GM19455 (cell line): Measurements from ENCODE around the gene HCK.
"Not testable (repeated sequence)": the region's sequence is repeated elsewhere in the genome, so short reads cannot be mapped to it uniquely, and the experiment has no call there.

ENCODE experiments used
- ATAC-seq: cut with Tn5 transposase; IDR thresholded peaks from one replicate; pipeline ENCODE4 v1.9.1; 2021; ENCODE audit not compliant: unreplicated experiment

The HCK gene

DNA sequence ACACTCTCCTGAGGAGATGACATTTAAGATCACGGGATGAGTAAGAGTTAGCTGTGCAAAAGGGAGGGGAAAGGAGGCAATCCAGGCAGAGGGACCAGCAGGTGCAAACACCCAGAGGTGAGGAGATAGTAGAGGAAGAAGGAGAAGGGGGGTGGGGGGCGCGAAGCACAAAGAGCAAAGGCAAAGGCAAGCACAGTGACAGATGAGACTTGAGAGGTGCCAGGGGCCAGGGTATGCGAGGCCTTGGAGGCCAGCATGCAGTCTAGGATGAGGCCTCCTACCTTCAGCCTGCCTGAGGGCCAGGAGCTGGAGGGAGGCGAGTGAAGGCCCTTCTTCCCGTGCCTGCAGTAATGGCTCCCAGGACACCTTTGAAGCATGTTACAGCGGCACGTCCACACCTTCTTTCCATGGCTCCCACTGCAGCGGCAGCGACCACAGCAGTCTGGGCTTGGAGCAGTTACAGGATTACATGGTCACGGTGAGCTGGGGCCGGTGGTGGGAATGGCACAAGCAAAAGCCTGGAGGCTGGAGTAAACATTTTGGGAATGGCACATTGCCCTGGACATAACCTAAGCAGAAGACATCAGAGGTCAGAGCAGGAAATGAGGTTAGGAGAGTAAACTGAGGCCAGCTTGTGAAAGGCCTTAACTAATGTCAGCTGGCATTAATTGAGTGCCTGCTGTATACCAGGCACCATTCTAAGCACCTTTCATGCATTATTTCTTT is 23.2 kb upstream of the HCK start:
- no peak for ATAC-seq

- no peak for ATAC-seq
These were observed 22.5 kb upstream of the HCK start for GRCh38 chr20:32029561-32029960.

GRCh38 chr20:32031007-32031958 is 20.8 kb upstream of the HCK start:
- no peak for ATAC-seq

DNA sequence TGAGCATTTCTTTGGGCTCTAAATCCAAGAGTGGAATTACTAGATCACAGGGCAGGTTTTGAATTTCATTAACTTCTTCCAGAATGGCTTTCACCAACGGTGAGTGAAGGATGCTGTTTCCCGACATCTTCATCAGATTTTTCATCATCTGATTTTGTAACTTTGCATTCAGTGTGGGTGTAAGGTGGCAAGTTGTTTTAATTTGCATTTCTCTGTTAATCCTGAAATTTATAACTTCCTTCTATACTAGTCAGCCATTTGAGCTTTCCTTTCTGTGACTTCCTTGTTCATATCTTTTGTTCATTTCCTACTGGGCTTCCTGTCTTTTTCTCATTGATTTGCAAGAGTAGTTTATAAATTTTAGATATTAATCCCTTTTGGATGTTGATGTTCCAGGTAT is 18.7 kb upstream of the HCK start:
- ATAC-seq = no peak

DNA sequence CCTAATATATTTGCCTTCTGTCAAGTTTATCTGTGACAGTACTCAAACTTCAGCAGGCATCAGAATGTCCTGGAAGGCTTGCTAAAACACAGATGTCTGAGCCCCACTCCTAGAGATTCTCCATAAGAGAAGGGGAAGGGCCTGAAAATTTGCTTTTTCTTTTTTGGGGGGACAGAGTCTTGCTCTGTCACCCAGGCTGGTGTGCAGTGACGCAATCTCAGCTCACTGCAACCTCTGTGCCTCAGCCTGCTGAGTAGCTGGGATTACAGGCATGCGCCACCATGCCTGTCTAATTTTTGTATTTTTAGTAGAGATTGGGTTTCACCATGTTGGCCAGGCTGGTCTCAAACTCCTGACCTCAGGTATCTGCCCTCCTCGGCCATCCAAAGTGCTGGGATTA is 18.3 kb upstream of the HCK start:
- not testable (repeated sequence) for ATAC-seq

GRCh38 chr20:32034581-32035425 is 17.2 kb upstream of the HCK start:
- no peak for ATAC-seq

DNA sequence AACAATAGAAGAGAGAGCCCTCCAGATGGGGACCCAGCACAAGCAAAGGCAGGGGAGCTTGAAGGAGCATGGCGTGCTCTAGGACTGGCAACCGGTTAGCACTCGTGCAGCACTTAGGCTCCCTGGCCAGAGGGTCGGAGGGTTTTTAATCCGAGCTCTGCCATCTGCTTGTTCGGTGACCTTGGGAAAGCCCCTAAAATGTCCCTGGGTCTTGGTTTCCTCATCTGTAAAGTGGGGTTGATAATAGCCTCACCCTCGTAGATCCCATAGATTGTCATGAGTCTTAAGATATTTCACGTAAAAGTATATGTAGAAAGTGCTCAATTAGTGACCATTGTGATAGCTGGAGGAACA is 16.6 kb upstream of the HCK start:
- ATAC-seq = no peak

DNA sequence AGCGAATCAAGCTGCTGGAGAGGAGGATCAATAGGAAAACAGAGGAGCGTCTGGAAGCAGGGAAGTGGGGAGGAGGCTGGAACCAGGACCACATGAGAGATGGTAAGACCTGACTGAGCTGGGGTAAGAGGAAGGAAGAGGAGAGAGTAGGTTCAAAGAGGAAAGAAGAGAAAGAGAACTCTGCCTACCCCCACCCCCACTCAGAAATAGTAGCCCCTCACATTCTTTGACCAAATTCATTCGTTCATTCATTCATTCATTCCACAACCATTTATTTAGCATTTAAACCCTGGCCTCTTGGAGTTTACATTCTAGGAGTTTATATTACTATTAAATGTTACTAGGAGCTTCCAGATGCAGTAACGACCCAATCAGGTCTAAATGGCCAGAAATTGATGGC is 15.8 kb upstream of the HCK start:
- no peak for ATAC-seq

GRCh38 chr20:32036716-32037485 is 15.1 kb upstream of the HCK start:
- ATAC-seq = no peak

DNA sequence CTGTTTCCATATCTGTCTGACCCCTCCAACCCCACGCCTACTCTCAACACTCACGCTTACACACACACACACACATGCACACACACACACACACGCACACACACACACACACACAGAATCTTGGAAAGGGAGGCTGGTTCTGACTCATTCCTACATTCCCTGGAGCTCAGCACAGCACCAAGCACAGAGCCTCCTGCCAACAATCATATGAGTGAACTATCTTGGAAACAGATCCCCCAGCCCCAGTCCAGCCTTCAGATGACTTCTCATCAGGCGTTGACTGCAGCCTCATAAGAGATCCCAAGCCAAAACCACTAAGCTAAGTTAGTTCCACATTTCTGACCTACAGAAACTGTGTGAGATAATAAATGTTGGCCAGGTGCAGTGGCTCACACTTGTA is 14.1 kb upstream of the HCK start:
- no peak for ATAC-seq

DNA sequence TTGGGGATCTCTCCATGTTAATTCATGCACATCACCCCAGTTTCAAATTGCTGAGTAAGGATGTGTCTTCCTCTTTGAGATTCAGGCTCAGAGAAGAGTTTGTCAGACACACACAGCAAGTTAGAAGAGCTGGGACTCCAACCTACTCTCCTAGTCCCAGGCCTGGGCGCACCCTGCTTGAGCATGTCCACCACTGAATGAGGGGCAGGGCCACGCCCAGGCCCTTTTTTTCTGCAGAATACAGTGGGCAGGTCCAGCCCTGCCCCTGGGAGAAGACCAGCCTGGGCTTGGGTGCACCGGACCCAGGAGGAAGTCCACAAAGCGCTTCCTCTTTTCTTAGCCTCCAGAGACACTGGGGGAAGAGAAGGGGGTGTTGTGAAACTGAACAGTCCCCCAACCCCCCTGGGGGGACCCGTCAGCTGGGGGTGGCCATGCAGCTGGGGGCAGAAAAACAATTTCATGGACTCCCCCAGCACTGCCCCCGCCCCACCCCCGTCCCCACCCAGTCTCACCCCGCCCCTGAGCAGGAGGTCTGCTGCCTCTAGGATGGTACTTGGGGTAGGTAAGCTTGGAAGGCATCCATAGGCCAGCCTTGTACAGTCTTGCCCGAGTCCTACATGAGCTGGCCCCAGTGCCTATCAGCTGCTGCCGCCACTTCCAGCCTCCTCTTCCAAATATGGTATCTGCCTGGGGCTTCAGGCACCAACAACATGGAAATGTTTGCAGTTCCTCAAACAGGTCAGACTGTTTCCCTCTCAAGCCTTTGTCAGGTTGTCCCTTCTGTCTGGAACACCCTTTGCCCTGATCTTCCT is 11.7 kb upstream of the HCK start:
- no peak for ATAC-seq

GRCh38 chr20:32045999-32046398 is 6.0 kb upstream of the HCK start:
- ATAC-seq = no peak

DNA sequence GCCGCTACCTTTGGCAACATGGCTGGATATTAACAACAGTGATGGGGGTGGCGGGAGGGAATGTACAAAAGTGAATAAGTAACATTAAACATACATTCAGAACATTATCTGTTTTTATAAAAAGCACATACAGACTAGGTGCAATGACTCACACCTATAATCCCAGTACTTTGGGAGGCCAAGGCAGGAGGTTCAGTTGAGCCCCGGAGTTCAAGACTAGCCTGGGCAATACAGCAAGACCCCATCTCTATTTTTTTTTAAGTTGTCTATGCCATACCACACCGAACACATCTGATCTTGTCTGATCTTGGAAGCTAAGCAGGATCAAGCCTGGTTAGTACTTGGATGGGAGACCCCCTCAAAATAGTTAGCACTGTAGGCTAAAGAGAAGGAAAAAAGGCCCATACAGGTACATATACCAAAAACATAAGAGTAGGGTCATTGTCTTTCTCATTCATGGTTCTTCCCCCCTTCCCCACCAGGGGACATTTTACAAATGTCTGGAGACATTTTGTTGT is 1.7 kb upstream of the HCK start:
- ATAC-seq = no peak

DNA sequence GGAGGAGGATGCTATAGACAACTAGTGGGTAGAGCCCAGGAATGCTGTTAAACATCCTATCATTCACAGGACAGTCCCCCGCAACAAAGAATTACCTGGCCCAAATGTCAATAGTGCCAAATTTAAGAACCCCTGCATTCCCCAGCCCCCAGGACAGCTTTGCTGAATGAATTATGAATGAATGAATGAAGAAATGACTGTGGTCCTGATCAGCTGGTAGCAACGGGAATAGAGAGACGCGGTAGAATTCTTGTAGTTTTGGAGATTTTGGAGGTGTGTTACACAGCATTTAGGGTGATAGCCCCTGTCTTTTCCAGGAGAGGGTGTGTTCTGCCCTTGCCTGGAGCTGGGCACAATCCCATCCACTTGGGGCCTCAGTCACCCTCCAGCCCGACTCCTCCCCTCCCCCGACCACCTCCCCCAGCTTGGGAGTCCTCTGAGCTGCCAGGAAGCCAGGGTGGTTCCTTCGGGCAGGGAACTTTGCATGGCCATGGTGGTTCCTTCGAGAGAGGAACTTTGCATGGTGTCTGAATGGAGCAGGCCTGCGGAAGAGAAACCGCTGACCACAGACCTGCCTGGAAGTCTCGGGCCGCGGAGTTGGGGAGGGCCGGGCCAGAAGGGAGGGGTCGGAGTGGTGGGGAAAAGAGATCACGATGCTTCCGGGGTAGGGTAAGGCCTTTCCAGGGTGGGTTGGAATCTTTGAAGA is 1.0 kb upstream of the HCK start:
- ATAC-seq = no peak

DNA sequence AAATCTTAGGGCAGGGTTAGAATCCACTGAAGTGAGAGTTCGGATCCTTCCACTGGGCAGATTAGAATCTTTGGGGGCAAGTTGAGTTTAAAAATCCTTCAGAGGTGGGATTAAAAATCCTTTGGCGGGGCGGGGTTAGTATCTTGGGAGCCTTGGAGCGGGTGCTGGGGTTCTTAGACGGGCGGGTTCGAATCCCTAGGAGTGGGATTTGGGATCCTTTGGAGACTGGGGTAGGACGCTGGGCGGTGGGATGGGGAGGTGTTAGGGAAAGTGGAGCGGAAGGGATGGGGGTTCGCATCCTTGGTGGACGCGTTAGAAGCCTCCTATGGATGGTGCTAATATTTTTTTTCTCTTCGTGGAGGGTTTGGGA is 337 bp upstream of the HCK start:
- ATAC-seq = no peak

DNA sequence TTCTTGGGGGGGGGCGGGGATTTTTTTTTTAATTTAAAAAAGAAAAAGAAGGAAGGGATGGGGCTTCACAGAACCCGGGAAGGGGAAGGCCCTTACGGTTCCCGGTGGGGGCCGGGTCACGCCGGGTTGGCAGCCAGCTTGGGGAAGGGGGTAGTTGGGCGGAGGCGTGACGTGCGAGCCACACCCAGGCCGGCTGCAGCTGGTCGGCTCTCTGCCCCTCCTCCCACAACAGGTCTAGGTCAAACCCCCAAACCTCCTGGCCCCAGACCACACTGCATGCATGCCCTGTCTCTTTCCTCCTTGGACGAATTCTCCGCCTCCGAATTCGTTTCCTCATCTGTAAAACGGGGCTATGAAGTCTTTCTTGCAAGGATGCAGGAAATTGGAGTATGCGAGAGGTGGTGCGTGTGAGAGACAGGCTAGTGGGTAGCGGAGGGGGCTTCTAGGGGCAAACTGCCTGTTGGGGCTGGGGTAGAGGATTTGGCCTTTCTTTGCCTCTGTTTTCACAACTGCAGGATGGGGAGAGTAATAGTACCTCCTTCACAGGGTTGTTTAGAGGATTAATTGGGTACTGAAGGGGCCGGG is 828 bp downstream of the HCK start:
- ATAC-seq = no peak

GRCh38 chr20:32053648-32054047 is 1.6 kb downstream of the HCK start:
- no peak for ATAC-seq

DNA sequence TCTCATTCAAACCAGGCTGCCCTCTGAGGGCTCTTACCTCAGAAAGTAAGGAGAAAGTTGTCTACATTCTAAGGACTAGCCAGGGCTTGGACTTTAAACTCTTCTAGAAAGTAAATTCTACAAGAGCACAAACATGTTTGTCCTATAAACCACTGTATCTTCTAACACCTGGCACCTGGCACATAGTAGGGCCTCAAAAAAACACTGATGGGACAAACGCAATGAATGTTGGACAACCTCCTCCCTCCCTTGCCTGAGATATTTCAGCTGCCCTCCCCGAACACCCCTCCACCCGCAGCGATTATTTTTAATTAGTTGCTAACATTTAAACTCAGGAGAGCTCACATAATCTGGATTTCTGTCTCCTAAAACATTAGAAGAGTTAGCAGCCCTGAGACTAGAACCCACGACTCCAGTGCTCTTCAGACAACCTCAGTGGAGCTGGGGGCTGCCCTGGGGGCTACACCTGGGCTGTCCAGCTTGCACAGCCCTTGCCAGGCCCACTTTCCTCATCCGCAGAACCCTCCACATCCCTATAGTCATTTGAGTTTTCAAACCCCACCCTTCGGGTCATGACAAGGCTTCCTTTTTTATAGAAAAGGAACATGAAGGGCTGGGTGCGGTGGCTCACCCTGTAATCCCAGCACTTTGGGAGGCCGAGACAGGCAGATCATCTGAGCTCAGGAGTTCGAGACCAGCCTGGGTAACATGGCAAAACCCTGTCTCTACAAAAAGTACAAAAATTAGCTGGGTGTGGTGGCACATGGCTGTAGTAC is 4.9 kb downstream of the HCK start:
- ATAC-seq = no peak
